Adrenal gland (tissue), 12 donors: Measurements from ENCODE around the gene CAMK1D. TPM values are rescaled to one million over a fixed set of nuclear protein-coding genes. Genes with fewer than 3 reads are reported as not detected.

Experiments
- DNase-seq, 7 donors: peaks; one replicate each; pipeline ENCODE4 v3.0.0-alpha.2; 2019 to 2020
- H3K27ac ChIP-seq, 5 donors: fragments of 200-600 bp; sonication (generic) in 4 of 5; 1 replicate in 3 of 5; 2 replicates in 2 of 5; pipeline versions ENCODE4 v1.5.1 to v1.8.0; 2016 to 2020; ENCODE audit warnings: mild to moderate bottlenecking in 1 of 5
- H3K27me3 ChIP-seq: fragments of 200-600 bp; 2 replicates; pipeline ENCODE4 v1.8.0; 2021
- H3K36me3 ChIP-seq, 2 donors: fragments of 200-600 bp; replicated peaks in 1 of 2; 1 replicate in 1 of 2; 2 replicates in 1 of 2; pipeline versions ENCODE4 v1.5.1 to v1.8.0; 2018 to 2022
- H3K4me1 ChIP-seq, 2 donors: fragments of 200-600 bp; replicated peaks in 1 of 2; 1 replicate in 1 of 2; 2 replicates in 1 of 2; pipeline versions ENCODE4 v1.5.1 to v1.8.0; 2018 to 2021
- H3K4me3 ChIP-seq, 4 donors: fragments of 200-600 bp; sonication (generic) in 3 of 4; one replicate each; pipeline ENCODE4 v1.5.1; 2016 to 2018
- H3K9me3 ChIP-seq, 3 donors: fragments of 200-600 bp; sonication (generic) in 1 of 3; replicated peaks in 1 of 3; 1 replicate in 2 of 3; 2 replicates in 1 of 3; pipeline versions ENCODE4 v1.5.1 to v1.8.0; 2016 to 2021
- POLR2A ChIP-seq, 2 donors: fragments of 450-650 bp; IDR thresholded peaks; one replicate each; pipeline ENCODE4 v1.6.1; 2017; ENCODE audit warnings: antibody characterized with exemption in 2 of 2, mild to moderate bottlenecking in 2 of 2, moderate library complexity in 1 of 2
- WGBS, 4 donors: extraction: QIAGEN DNeasy Blood & Tissue Kit in 2 of 4; methylation state at CpG; one replicate each; pipeline versions ENCODE4 v1.1.5 to v1.1.7; 2013 to 2017; 5-methylcytosine and 5-hydroxymethylcytosine counted together
- intact Hi-C, 2 donors: fragments of 100-400 bp; cut with DNase I; formaldehyde crosslinking; loops; one replicate each; pipeline versions ENCODE4 v1.14.1 to v1.15.0; 2022 to 2023
- polyA plus RNA-seq, 3 donors: library from polyadenylated mRNA; stranded (reverse); fragments of 200-250 nt in 2 of 3; fragments of 350-450 nt in 1 of 3; fragmentation: Illumina TruSeq in 1 of 3; extraction: RNeasy Lipid Tissue Mini Kit (QIAGEN cat#74804) in 1 of 3; gene quantifications; one replicate each; pipeline ENCODE4 v1.2.3, GENCODE V29; 2013 to 2014
- total RNA-seq, 9 donors: library from RNA; depleted of rRNA in 4 of 9; stranded (reverse); fragments of >200 nt in 4 of 9; fragments of 120-200 nt in 1 of 9; fragmentation: NEBNext Ultra II Directional in 1 of 9; extraction: Animal tissue kit (Norgen Biotek cat#: 25700) in 1 of 9; gene quantifications; one replicate each; pipeline versions ENCODE4 v1.1.0 to v1.2.4, GENCODE V29; 2013 to 2023
- TF ChIP-seq, protein P1 (sequence below), 6 experiments: fragments of 450-650 bp in 4 of 6; fragments of 200-600 bp in 2 of 6; sonication (generic) in 1 of 6; IDR thresholded peaks; 1 replicate in 5 of 6; 2 replicates in 1 of 6; pipeline versions ENCODE4 v1.5.1 to v1.8.0; 2016 to 2021; ENCODE audit warnings: antibody characterized with exemption in 6 of 6, mild to moderate bottlenecking in 2 of 6, moderate library complexity in 1 of 6
- donor health status: healthy with polysubstance abuse.
- donor health status: Bipolar disorder and iron deficiency.
- donor health status: DM: yes; HTN: yes; CAD: no.
- donor health status: DM: no; HTN: no; CAD: no.
- donor health status: DM: no; HTN: no; CAD: no.
- donor health status: DM: yes; HTN: yes; CAD: no.

The CAMK1D gene
- total and polyA plus RNA-seq, 12 donors: 2.3 to 9.4 (median 6.5) TPM

- Histone ChIP-seq H3K36me3 (no peaks in the 10 kb centered on the region), H3K9me3 (no peaks in the 10 kb centered on the region), H3K4me1 (peaks cover 0 to 18% of the 10 kb centered on the region in 2 donors), H3K4me3 (no peak overlapping the region), H3K27me3 (no peaks in the 10 kb centered on the region), H3K27ac (no peak overlapping the region)
- no peak for DNase-seq
- intact Hi-C loops: no loop called here
- 87 to 96% (median 90%) methylated on average over 3 of the region's 3 CpGs for WGBS, 4 donors
- no peak for TF ChIP-seq POLR2A (IDR thresholded peaks at IDR 0.05)
- TF ChIP-seq, protein P1, sequence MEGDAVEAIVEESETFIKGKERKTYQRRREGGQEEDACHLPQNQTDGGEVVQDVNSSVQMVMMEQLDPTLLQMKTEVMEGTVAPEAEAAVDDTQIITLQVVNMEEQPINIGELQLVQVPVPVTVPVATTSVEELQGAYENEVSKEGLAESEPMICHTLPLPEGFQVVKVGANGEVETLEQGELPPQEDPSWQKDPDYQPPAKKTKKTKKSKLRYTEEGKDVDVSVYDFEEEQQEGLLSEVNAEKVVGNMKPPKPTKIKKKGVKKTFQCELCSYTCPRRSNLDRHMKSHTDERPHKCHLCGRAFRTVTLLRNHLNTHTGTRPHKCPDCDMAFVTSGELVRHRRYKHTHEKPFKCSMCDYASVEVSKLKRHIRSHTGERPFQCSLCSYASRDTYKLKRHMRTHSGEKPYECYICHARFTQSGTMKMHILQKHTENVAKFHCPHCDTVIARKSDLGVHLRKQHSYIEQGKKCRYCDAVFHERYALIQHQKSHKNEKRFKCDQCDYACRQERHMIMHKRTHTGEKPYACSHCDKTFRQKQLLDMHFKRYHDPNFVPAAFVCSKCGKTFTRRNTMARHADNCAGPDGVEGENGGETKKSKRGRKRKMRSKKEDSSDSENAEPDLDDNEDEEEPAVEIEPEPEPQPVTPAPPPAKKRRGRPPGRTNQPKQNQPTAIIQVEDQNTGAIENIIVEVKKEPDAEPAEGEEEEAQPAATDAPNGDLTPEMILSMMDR (IDR thresholded peaks at IDR 0.05): no peak
Measured at GRCh38 chr10:12704488-12704887, 355.1 kb downstream of the CAMK1D start.

DNA sequence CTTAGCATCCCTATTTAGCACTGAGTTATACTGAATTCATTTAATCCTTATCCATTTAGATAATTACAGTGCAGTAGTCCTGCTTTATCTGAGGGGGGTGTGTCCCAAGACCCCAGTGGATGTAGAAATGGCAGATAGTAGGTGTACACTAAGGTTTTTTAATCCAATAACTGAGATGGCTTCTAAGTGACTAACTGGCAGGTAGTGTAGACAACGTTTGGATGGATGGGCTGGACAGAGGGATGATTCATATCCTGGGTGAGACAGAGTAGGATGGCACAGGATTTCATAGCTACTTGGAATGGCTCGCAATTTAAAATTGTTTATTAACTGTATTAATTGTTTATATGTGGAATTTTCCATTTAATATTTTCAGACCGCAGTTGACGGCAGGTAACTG is 356.6 kb downstream of the CAMK1D start:
- intact Hi-C loops: no loop called here
- DNase-seq: no peak
- H3K4me1 ChIP-seq: peaks cover 0 to 18% of the 10 kb centered on the region in 2 donors
- H3K4me3 ChIP-seq: no peak overlapping the region
- 78 to 87% (median 80%) methylated on average over 4 of the region's 4 CpGs for WGBS, 4 donors
- H3K36me3 ChIP-seq: no peaks in the 10 kb centered on the region
- H3K9me3 ChIP-seq: no peaks in the 10 kb centered on the region
- no peaks in the 10 kb centered on the region for H3K27me3 ChIP-seq
- TF ChIP-seq, protein P1 (IDR thresholded peaks at IDR 0.05): no peak
- TF ChIP-seq POLR2A (IDR thresholded peaks at IDR 0.05): no peak
- H3K27ac ChIP-seq: no peak overlapping the region

DNA sequence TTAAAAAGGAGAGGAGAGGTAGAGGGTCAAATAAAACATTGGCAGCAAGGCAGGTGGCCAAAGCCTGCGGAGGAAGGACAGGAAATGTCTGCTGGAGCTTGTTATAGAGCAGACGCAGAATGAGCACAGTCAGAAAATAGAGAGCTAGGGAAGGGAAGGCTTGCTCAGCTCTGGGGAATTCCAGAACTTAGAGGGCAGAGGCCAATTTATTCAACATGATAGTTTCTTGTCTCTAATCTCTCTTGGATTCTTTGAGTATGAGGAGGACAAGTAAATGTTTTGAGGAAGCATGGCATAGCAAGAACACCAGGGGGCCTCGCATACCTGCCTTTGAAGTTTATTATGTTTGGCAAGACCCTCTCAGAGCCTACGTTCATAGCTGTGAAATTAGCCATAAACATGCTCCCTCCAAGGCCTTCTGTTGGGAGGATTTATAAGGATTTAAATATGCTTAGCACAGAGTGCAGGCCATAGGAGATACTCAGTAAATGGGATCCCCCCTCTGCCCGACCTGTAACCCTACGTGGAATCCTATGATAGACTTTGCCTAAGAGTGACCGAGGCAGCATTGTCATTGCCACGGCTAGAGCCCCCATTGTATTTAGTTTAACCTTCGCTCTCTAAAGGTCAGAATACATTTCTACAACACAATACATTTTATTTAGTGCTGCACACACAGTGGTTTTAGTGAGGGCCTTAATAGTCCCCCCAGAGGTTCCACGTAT is 358.3 kb downstream of the CAMK1D start:
- Histone ChIP-seq H3K27ac (peak overlapping the region in 4 of 5 donors; percentile 5 to 66 (median 37)), H3K4me3 (no peak overlapping the region), H3K4me1 (peaks cover 0 to 18% of the 10 kb centered on the region in 2 donors), H3K27me3 (no peaks in the 10 kb centered on the region), H3K9me3 (no peaks in the 10 kb centered on the region), H3K36me3 (no peaks in the 10 kb centered on the region)
- peak in 4 of 7 donors; percentile 21 to 64 (median 32) for DNase-seq
- TF ChIP-seq, protein P1 (IDR thresholded peaks at IDR 0.05): peak; percentile 11 to 49 (median 35)
- TF ChIP-seq POLR2A (IDR thresholded peaks at IDR 0.05): no peak
- 52 to 59% (median 53%) methylated on average over 10 of the region's 10 CpGs for WGBS, 4 donors
- intact Hi-C loops: no loop called here

- DNase-seq: no peak
- peak overlapping the region in 1 of 5 donors; percentile 1 for H3K27ac ChIP-seq
- peaks cover 0 to 18% of the 10 kb centered on the region in 2 donors for H3K4me1 ChIP-seq
- H3K27me3 ChIP-seq: no peaks in the 10 kb centered on the region
- no peak for TF ChIP-seq POLR2A (IDR thresholded peaks at IDR 0.05)
- TF ChIP-seq, protein P1 (IDR thresholded peaks at IDR 0.05): no peak
- no peaks in the 10 kb centered on the region for H3K9me3 ChIP-seq
- no peaks in the 10 kb centered on the region for H3K36me3 ChIP-seq
- intact Hi-C loops: no loop called here
- H3K4me3 ChIP-seq: no peak overlapping the region
- 62 to 85% (median 74%) methylated on average over 3 of the region's 3 CpGs for WGBS, 4 donors
Measured at GRCh38 chr10:12709000-12709401, 359.7 kb downstream of the CAMK1D start.
